Muscle layer of duodenum (tissue), 2 donors: Measurements from ENCODE around the gene OR51B5.
"Not testable (repeated sequence)": the region's sequence is repeated elsewhere in the genome, so short reads cannot be mapped to it uniquely, and the experiment has no call there.

Experiments
- H3K27ac ChIP-seq: one replicate; pipeline ENCODE4 v1.7.0; 2013; ENCODE audit warnings: mild to moderate bottlenecking, low read length
- H3K27me3 ChIP-seq: one replicate; pipeline ENCODE4 v1.7.0; 2013; ENCODE audit warnings: low read depth, mild to moderate bottlenecking, control low read depth, low read length
- H3K36me3 ChIP-seq, 2 donors: one replicate each; pipeline ENCODE4 v1.7.0; 2013; ENCODE audit warnings: low read length in 2 of 2, control low read depth in 1 of 2, mild to moderate bottlenecking in 1 of 2; ENCODE audit not compliant: insufficient read depth in 2 of 2, control insufficient read depth in 1 of 2
- H3K4me1 ChIP-seq, 2 donors: one replicate each; pipeline ENCODE4 v1.7.0; 2013; ENCODE audit warnings: low read length in 2 of 2, mild to moderate bottlenecking in 2 of 2, control low read depth in 1 of 2, moderate library complexity in 1 of 2; ENCODE audit not compliant: insufficient read depth in 2 of 2, control insufficient read depth in 1 of 2
- H3K4me3 ChIP-seq, 2 donors: one replicate each; pipeline ENCODE4 v1.7.0; 2013; ENCODE audit warnings: low read length in 2 of 2, low read depth in 1 of 2, mild to moderate bottlenecking in 1 of 2
- H3K9me3 ChIP-seq, 2 donors: one replicate each; pipeline ENCODE4 v1.7.0; 2013; ENCODE audit warnings: low read length in 2 of 2, control low read depth in 1 of 2, mild to moderate bottlenecking in 1 of 2; ENCODE audit not compliant: control insufficient read depth in 1 of 2
- donor health status: healthy.

The OR51B5 gene, protein sequence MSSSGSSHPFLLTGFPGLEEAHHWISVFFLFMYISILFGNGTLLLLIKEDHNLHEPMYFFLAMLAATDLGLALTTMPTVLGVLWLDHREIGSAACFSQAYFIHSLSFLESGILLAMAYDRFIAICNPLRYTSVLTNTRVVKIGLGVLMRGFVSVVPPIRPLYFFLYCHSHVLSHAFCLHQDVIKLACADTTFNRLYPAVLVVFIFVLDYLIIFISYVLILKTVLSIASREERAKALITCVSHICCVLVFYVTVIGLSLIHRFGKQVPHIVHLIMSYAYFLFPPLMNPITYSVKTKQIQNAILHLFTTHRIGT

DNA sequence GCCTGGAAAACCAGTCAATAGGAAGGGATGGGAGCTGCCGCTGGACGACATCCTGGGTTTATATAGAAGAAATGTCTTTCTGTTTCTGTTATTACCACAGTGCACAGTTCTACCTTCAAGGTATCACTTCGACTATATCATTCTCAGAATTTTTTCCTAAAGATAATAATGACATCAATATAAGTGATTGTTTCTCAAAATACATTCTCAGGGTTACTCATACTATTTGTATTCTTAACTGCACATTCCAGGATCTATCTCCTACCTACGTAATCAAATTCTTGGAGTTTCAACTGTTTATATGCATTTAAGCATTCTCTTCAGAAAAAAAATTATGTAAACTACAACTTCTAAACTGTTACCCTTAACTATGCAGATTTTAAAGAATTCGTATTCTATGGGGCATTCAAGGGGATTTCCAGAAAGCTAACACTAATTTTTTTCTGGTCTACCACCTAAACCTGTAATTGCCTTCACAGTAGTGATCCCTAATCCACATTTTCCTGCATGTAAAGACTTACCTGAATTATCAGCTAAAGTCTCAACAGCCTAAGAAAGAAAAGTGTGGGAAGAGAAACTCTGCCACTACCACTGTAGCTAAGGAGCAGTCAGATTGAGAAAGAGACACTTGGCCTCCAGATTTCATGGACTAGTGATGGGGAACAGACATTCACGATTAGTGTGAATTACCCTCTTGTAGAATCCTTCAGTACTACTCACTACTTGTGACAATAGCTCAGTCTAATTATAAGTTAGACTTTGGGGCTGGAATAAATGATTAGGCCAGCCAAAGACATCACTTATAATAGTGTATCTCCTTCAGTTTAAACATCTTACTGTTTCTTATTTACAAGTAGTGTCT lies at the start of gene OR51B5:
TSS of gene OR51B5 (minus strand) at position 51 of the 862 bp plus-strand sequence. CDS start at position 51, 0 bp downstream.
- no peaks in the 10 kb centered on the region for H3K27me3 ChIP-seq
- H3K27ac ChIP-seq: no peak within 1 kb of the TSS
- no peaks in the 10 kb centered on the region for H3K9me3 ChIP-seq

DNA sequence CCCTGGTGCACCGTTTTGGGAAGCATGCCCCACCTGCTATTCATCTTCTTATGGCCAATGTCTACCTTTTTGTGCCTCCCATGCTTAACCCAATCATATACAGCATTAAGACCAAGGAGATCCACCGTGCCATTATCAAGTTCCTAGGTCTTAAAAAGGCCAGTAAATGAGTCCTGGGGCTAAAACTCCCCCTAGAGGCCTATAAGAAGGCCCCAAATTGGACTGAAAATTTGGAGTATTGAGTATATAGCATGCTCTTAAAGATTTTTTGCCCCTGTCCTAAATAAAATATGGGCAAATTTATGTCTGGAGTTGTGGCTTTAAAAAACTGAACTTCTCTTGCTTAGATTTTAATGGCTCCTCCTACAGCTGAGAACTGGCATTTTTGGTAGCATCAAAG lies 46.9 kb upstream of the OR51B5 start:
- Histone ChIP-seq H3K36me3 (no peaks in the 10 kb centered on the region), H3K9me3 (no peaks in the 10 kb centered on the region), H3K4me1 (no peaks in the 10 kb centered on the region), H3K4me3 (no peak overlapping the region), H3K27me3 (no peaks in the 10 kb centered on the region), H3K27ac (no peak overlapping the region)

More for the DNA sequence above, at the start of gene OR51B5:
- Histone ChIP-seq H3K4me1 (no peaks in the 10 kb centered on the region), H3K4me3 (no peak within 1 kb of the TSS), H3K36me3 (no peaks in the 10 kb centered on the region)

- no peaks in the 10 kb centered on the region for H3K4me1 ChIP-seq
- H3K4me3 ChIP-seq: no peak overlapping the region
- no peaks in the 10 kb centered on the region for H3K36me3 ChIP-seq
- H3K27ac ChIP-seq: no peak overlapping the region
- no peaks in the 10 kb centered on the region for H3K9me3 ChIP-seq
- no peaks in the 10 kb centered on the region for H3K27me3 ChIP-seq
Measured at GRCh38 chr11:5384335-5384734, 41.0 kb upstream of the OR51B5 start.

DNA sequence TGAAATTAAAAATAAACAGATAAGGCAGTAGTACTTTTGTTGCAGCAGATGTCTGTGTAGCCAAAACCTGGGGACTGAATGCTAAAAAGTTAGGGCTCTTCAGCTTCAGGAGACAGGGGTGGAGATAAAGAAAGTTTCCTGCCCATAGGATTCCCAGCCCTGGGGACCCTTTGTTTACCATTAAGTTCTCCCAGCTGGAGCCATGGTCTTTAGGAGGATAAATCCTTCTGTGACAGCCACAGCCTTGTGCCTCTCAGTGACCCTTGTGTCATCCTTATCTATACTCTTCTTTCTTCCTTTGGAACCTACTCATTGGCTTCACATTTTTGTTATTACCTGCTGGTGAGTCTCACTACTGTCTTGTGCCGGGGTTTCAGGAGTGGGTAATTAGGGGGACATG lies 40.3 kb upstream of the OR51B5 start, which contains the start of gene OR51M1:
TSS of gene OR51M1 (plus strand) at position 237 of the 400 bp plus-strand sequence. CDS start 5,587 bp downstream, outside the sequence.
- Histone ChIP-seq H3K4me3 (no peak within 1 kb of the TSS), H3K27me3 (no peaks in the 10 kb centered on the region), H3K9me3 (no peaks in the 10 kb centered on the region), H3K27ac (no peak within 1 kb of the TSS), H3K4me1 (no peaks in the 10 kb centered on the region), H3K36me3 (no peaks in the 10 kb centered on the region)

DNA sequence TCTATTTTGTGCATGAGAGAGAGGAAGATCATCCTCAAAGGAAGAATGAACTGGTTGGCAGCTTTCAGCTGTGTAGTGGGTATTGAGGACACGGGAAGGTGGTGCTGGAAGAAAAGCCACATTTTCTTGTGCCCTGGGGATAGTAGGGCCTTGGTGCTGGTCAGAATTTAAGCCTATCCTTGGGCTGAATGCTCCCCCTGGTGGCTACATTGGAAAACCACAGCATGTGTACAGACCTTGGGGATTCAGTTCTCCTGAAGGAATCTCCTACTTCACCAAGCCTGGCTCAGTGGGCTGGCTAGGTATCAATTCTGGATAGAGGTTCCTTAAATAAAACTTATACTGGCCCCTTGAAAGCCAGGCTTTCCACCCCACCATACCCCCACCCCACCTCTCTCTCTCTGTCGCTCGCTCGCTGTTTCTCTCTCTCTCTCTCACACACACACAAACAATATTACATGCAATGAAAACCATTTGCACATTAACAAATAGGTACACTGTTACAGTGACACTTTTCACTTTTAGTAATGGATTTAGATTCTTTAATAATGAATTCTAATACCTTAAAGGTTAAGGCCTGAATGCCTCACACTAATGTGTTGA lies 37.5 kb upstream of the OR51B5 start:
- Histone ChIP-seq H3K36me3 (no peaks in the 10 kb centered on the region), H3K4me1 (no peaks in the 10 kb centered on the region), H3K27me3 (no peaks in the 10 kb centered on the region), H3K4me3 (no peak overlapping the region), H3K27ac (no peak overlapping the region), H3K9me3 (no peaks in the 10 kb centered on the region)

DNA sequence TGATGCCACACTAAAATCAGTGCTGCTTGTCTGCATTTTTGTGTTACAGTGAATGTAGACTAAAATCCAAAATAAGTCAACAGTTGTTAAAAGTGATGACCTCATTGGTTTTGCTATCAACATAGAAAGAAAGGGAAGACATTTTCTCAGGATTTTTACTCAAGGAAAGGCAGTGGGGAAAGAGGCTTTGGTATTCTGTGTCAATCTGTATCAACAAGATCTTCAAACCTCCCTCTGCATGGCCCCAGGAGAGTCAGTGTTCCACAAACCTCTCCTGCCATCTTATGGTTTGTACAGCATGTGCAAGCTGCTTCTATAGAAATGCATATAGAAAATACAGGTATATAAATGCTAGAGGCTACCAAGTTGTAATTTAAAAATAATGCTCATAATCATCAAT lies 26.5 kb upstream of the OR51B5 start:
- H3K27me3 ChIP-seq: no peaks in the 10 kb centered on the region
- H3K27ac ChIP-seq: no peak overlapping the region
- no peaks in the 10 kb centered on the region for H3K9me3 ChIP-seq
- H3K4me3 ChIP-seq: no peak overlapping the region
- H3K4me1 ChIP-seq: no peaks in the 10 kb centered on the region
- H3K36me3 ChIP-seq: no peaks in the 10 kb centered on the region

- Histone ChIP-seq H3K36me3 (no peaks in the 10 kb centered on the region), H3K27ac (no peak overlapping the region), H3K27me3 (no peaks in the 10 kb centered on the region), H3K4me3 (no peak overlapping the region), H3K9me3 (no peaks in the 10 kb centered on the region), H3K4me1 (no peaks in the 10 kb centered on the region)
Measured at GRCh38 chr11:5368502-5369043, 25.2 kb upstream of the OR51B5 start.

GRCh38 chr11:5367448-5368074 lies 24.2 kb upstream of the OR51B5 start:
- Histone ChIP-seq H3K27me3 (no peaks in the 10 kb centered on the region), H3K4me3 (no peak overlapping the region), H3K27ac (no peak overlapping the region), H3K36me3 (no peaks in the 10 kb centered on the region), H3K9me3 (no peaks in the 10 kb centered on the region), H3K4me1 (no peaks in the 10 kb centered on the region)

- Histone ChIP-seq H3K36me3 (no peaks in the 10 kb centered on the region), H3K9me3 (no peaks in the 10 kb centered on the region), H3K27me3 (no peaks in the 10 kb centered on the region), H3K4me1 (no peaks in the 10 kb centered on the region), H3K27ac (no peak overlapping the region), H3K4me3 (no peak overlapping the region)
Measured at GRCh38 chr11:5366856-5367255, 23.5 kb upstream of the OR51B5 start.

GRCh38 chr11:5366365-5366764 lies 23.0 kb upstream of the OR51B5 start:
- not testable (repeated sequence) for H3K36me3 ChIP-seq, H3K4me1 ChIP-seq, H3K27ac ChIP-seq, H3K27me3 ChIP-seq, H3K9me3 ChIP-seq, H3K4me3 ChIP-seq

DNA sequence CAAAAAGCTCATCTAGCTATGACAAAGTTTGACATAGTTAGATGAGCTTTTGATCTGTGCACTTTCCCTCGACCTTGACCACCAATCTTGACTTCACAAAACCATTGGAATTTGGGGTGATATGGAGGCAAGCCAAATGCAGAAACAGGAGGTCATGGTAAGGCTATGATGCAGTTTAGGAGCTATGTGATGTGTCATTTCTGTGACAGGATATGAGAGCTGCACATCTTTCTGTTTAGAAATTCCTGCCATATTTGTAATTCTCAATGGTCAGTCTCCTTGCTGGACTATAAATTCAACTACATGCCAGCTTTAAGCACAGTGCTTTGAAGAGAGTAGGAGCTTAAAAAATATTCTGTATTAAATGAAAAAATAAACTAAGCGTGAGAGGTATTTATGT lies 20.9 kb upstream of the OR51B5 start:
- H3K4me3 ChIP-seq: no peak overlapping the region
- no peaks in the 10 kb centered on the region for H3K36me3 ChIP-seq
- no peaks in the 10 kb centered on the region for H3K4me1 ChIP-seq
- H3K27me3 ChIP-seq: no peaks in the 10 kb centered on the region
- H3K27ac ChIP-seq: no peak overlapping the region
- no peaks in the 10 kb centered on the region for H3K9me3 ChIP-seq
